Measurements from ENCODE around the gene REX1BD. TPM values are rescaled to one million over a fixed set of nuclear protein-coding genes. Genes with fewer than 3 reads are reported as not detected.

The REX1BD gene
- total RNA-seq, 2 experiments from 2014 or later = 61.2 to 65.1 TPM

DNA sequence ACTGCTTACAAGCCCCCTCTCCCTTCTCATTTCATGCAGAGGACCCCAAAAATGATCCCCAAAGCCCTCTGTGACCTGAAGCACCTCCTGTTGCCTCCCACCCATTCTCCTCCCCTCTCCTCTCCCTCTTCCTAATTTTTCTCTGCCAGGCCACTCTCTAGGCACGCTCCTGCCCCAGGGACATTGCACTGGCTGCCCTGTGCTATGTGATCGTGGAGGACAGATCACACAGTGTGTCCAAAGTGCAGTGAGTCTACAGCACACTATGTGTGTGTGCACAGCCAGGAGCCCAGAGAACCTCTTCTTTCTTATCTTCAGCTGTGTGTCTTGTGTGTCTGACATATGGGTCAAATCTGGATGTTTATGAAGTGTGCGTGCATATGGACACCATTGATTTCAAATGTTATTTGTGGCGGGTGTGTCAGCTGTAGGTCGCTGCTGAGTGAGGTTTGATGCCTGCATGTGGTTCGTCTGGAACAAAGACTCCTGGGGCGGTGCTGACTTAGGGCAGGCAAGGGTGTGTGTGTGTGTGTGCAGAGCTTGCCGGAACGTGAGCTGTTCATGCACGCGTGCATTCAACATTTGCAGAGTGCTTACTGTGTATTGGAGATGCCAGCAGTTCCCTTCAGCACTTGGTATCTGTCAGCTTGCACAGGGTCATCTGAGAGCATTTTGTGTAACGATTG lies 46.2 kb downstream of the REX1BD start:
- no peak for ATAC-seq

DNA sequence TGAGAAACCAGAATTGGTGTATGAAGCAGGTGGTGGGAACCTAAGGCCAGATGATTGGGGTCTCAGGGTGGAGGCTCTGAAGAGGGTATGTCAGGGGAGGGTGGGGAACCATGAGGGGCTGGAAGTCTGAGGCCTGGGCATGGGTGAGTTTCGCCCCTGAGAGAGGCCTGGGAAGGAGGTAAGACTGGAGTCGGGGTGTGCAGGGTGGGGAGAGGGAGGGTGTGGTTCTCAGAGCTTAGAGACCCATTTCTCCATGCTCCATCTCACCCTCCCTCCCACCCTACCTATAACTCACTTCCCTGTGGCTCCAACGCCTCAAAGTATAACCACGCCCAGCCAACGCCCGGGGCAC lies 47.2 kb downstream of the REX1BD start:
- Mint-ChIP-seq H3K27me3 (no peaks in the 10 kb centered on the region), H3K9me3 (no peaks in the 10 kb centered on the region), H3K27ac (no peak overlapping the region), H3K36me3 (ENCODE audit: low read depth) (peaks cover 1% of the 10 kb centered on the region), H3K4me1 (ENCODE audit: low read depth) (peaks cover 13% of the 10 kb centered on the region), H3K4me3 (peak overlapping the region; percentile 87)
- DNase-seq (no peak), ATAC-seq (no peak)
- ChIA-PET CTCF (interaction anchor here (0.6 to 1.2 kb wide), 2 partner anchors 47 to 247 kb away, joined by 4 read pairs; no protein-coding TSS in a partner anchor), POLR2A (no interaction called here)
- TF ChIP-seq, protein P1, sequence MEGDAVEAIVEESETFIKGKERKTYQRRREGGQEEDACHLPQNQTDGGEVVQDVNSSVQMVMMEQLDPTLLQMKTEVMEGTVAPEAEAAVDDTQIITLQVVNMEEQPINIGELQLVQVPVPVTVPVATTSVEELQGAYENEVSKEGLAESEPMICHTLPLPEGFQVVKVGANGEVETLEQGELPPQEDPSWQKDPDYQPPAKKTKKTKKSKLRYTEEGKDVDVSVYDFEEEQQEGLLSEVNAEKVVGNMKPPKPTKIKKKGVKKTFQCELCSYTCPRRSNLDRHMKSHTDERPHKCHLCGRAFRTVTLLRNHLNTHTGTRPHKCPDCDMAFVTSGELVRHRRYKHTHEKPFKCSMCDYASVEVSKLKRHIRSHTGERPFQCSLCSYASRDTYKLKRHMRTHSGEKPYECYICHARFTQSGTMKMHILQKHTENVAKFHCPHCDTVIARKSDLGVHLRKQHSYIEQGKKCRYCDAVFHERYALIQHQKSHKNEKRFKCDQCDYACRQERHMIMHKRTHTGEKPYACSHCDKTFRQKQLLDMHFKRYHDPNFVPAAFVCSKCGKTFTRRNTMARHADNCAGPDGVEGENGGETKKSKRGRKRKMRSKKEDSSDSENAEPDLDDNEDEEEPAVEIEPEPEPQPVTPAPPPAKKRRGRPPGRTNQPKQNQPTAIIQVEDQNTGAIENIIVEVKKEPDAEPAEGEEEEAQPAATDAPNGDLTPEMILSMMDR (IDR thresholded peaks at IDR 0.05) = no peak
- intact Hi-C loops (cut with micrococcal nuclease) = loop anchor here (5.0 kb wide), 1 partner anchor 114 kb away; the partner anchor contains the start of gene ELL

More for the DNA sequence above, 46.2 kb downstream of the REX1BD start:
- TF ChIP-seq, protein P1 (IDR thresholded peaks at IDR 0.05) = no peak
- DNase-seq = no peak
- intact Hi-C loops (cut with micrococcal nuclease) = loop anchor here (5.0 kb wide), 1 partner anchor 112 kb away; the partner anchor contains the start of gene ELL
- ChIA-PET POLR2A (interaction anchor here (0.9 kb wide), 1 partner anchor 50 kb away, joined by 3 read pairs; no protein-coding TSS in a partner anchor), CTCF (interaction anchor here (1.2 kb wide), 2 partner anchors 41 to 246 kb away, joined by 3 to 4 read pairs; no protein-coding TSS in a partner anchor)
- H3K36me3 Mint-ChIP-seq (ENCODE audit: low read depth) = peaks cover under 1% of the 10 kb centered on the region
- no peak overlapping the region for H3K4me3 Mint-ChIP-seq
- no peaks in the 10 kb centered on the region for H3K27me3 Mint-ChIP-seq
- H3K27ac Mint-ChIP-seq = no peak overlapping the region
- no peaks in the 10 kb centered on the region for H3K9me3 Mint-ChIP-seq
- H3K4me1 Mint-ChIP-seq (ENCODE audit: low read depth) = peaks cover 13% of the 10 kb centered on the region

DNA sequence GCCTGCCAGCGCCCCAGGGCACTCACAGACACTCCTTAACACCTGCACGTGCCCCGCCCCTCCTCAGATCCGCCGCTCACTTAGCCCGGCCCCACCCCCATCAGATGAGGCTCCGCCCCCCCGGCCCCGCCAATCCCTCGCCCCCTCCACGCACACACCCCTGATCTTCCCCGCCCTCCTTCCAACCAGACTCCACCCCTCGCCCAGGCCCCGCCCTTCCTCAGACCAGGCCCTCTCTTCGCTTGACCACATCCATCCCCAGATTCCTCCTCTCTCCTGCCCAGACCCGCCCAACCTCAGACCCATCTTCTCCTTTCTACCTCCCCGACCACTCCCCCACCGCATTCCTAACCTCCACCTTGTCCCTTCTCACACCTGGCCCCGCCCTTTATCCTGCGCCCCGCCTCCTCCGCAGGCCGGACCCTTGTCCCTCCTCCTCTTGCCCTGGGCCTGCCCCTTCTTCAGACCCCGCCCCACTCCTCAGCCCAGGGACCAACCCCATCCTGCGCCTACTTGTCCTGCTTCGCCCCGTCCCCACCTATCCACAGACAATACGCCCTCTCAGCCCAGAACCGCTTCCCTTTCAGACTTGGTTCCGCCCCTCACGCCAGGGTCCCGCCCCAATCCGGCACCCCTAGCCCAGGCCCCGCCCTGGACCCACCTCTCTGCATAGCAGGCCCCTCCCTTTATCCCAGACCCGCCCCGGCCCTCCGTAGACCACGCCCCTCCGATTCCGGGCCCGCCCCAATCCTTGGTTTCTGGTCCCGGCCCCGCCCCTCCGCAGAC lies 47.8 kb downstream of the REX1BD start:
- DNase-seq (peak; percentile 99), ATAC-seq (peak; percentile 92)
- Mint-ChIP-seq H3K4me1 (ENCODE audit: low read depth) (peaks cover 13% of the 10 kb centered on the region), H3K27ac (peak overlapping the region; percentile 75), H3K9me3 (no peaks in the 10 kb centered on the region), H3K27me3 (no peaks in the 10 kb centered on the region), H3K36me3 (ENCODE audit: low read depth) (peaks cover 1% of the 10 kb centered on the region), H3K4me3 (peak overlapping the region; percentile 87)
- TF ChIP-seq, protein P1 (IDR thresholded peaks at IDR 0.05) = no peak
- ChIA-PET CTCF (no interaction called here), POLR2A (no interaction called here)
- intact Hi-C loops (cut with micrococcal nuclease) = loop anchor here (5.0 kb wide), 1 partner anchor 114 kb away; the partner anchor contains the start of gene ELL

DNA sequence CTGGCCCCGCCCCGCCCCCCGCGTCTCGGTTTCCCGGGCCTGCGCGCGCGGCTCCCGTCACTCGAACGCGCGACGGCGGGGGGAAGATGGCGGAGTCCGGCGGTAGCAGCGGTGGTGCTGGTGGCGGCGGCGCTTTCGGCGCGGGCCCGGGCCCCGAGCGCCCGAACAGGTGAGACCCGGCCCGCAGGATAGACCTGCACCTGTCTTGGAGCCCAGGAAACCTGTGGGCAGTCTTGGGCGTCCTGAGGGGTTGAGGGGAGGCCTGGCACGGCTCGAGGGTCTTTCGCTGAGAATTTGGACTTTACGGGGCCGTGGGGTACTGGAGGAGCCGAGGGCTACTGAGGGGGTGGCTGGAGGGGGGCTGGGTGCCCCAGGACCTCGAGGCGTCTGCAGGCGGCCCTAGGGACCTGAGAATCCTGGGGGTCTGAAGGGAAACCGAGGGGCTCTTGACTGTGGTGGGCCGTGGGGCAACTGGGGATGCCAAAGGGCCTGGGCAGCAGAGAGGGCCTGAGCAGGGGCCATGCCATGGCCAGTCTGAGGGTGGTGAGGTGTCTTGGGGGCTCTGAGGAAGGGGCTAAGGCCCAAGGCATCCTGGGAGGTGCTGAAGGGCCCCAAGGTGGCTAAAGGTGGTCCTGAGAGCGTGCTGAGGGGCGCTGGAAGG lies 48.5 kb downstream of the REX1BD start, which contains the start of gene KLHL26:
TSS of gene KLHL26 (plus strand) at position 60 of the 661 bp plus-strand sequence. CDS start at position 87, 27 bp downstream.
- peak within 1 kb of the TSS; percentile 84 for H3K27ac Mint-ChIP-seq
- ATAC-seq = no peak

More for the DNA sequence above, 48.5 kb downstream of the REX1BD start, which contains the start of gene KLHL26:
- CTCF ChIA-PET = no interaction called here
- peak within 1 kb of the TSS; percentile 87 for H3K4me3 Mint-ChIP-seq
- TF ChIP-seq, protein P1 (IDR thresholded peaks at IDR 0.05) = no peak
- no peak for DNase-seq
- H3K36me3 Mint-ChIP-seq (ENCODE audit: low read depth) = peaks cover 1% of the 10 kb centered on the region
- no peaks in the 10 kb centered on the region for H3K9me3 Mint-ChIP-seq
- H3K4me1 Mint-ChIP-seq (ENCODE audit: low read depth) = peaks cover 13% of the 10 kb centered on the region
- H3K27me3 Mint-ChIP-seq = no peaks in the 10 kb centered on the region
- POLR2A ChIA-PET = no interaction called here
- intact Hi-C loops (cut with micrococcal nuclease) = loop anchor here (5.0 kb wide), 1 partner anchor 115 kb away; the partner anchor contains the start of gene ELL
